BJ (cell line): ENCODE data around the gene ERBB2. TPM values are rescaled to one million over a fixed set of nuclear protein-coding genes. Genes with fewer than 3 reads are reported as not detected.
"Not testable (repeated sequence)": the region's sequence is repeated elsewhere in the genome, so short reads cannot be mapped to it uniquely, and the experiment has no call there.

Experiments used
- CTCF ChIA-PET: fragments of 350-600 bp; formaldehyde crosslinking; extraction: SDS; loops from one replicate; lab custom pipeline; 2021; ENCODE audit warnings: antibody characterized with exemption, inconsistent platforms; lab: Yijun Ruan, JAX
- POLR2A ChIA-PET: fragments of 300-600 bp; sonication (Branson Sonifier 250); formaldehyde crosslinking; extraction: SDS; loops from one replicate; lab custom pipeline; 2021; ENCODE audit warnings: antibody characterized with exemption; lab: Charles Lee
- DNase-seq: peaks from one replicate; pipeline ENCODE4 v3.0.0-alpha.2; 2011; ENCODE audit warnings: low read depth
- H3K27me3 ChIP-seq: 2 replicates; pipeline ENCODE4 v1.6.0; 2011; ENCODE audit warnings: low read length; ENCODE audit not compliant: control insufficient read depth, insufficient read depth
- H3K36me3 ChIP-seq: 2 replicates; pipeline ENCODE4 v1.5.1; 2011; ENCODE audit warnings: low read length; ENCODE audit not compliant: control insufficient read depth, insufficient read depth
- H3K4me3 ChIP-seq: 2 replicates; pipeline ENCODE4 v1.5.1; 2011; ENCODE audit warnings: low read depth, mild to moderate bottlenecking, control low read depth, low read length
- CTCF ChIP-seq: IDR thresholded peaks from 2 replicates; pipeline ENCODE4 v1.5.1; 2011; ENCODE audit warnings: low read depth, mild to moderate bottlenecking, control low read depth, inconsistent platforms, low read length, moderate library complexity; ENCODE audit not compliant: insufficient read depth
- polyA plus RNA-seq: library from polyadenylated mRNA; depleted of rRNA; stranded (reverse); fragments of >200 nt; gene quantifications from 2 replicates; pipeline ENCODE4 v1.2.3, GENCODE V29; 2011

Gene ERBB2
- polyA plus RNA-seq, 1 experiment = 35.4 TPM

- no peak for DNase-seq
- TF ChIP-seq CTCF = no peak
- CTCF ChIA-PET = interaction anchor here (0.6 to 2.6 kb wide), 4 partner anchors 9 to 693 kb away, joined by 3 to 15 read pairs (median 3); partner anchors contain the start of gene MIEN1
Observed at GRCh38 chr17:39722104-39722503, 22.2 kb downstream of the ERBB2 start.

GRCh38 chr17:39722965-39723848 is 23.3 kb downstream of the ERBB2 start:
- no peak overlapping the region for H3K4me3 ChIP-seq
- POLR2A ChIA-PET = interaction anchor here (0.6 kb wide), 1 partner anchor 1189 kb away, joined by 3 read pairs; no protein-coding TSS in a partner anchor
- no peak for DNase-seq
- CTCF ChIA-PET = interaction anchor here (0.6 to 2.6 kb wide), 2 partner anchors 8 to 173 kb away, joined by 3 to 15 read pairs; partner anchors contain the start of gene MIEN1
- no peak for TF ChIP-seq CTCF
- H3K36me3 ChIP-seq = peaks cover 26% of the 10 kb centered on the region
- no peaks in the 10 kb centered on the region for H3K27me3 ChIP-seq

More at GRCh38 chr17:39722104-39722503, 22.2 kb downstream of the ERBB2 start:
- POLR2A ChIA-PET = interaction anchor here (0.6 kb wide), 1 partner anchor 31 kb away, joined by 3 read pairs; no protein-coding TSS in a partner anchor
- Histone ChIP-seq H3K4me3 (no peak overlapping the region), H3K27me3 (no peaks in the 10 kb centered on the region), H3K36me3 (peaks cover 22% of the 10 kb centered on the region)

- no peaks in the 10 kb centered on the region for H3K27me3 ChIP-seq
- TF ChIP-seq CTCF = no peak
- ChIA-PET POLR2A (interaction anchor here (0.6 kb wide), 1 partner anchor 21 kb away, joined by 4 read pairs; no protein-coding TSS in a partner anchor), CTCF (interaction anchor here (1.4 kb wide), 1 partner anchor 103 kb away, joined by 3 read pairs; no protein-coding TSS in a partner anchor)
- no peak overlapping the region for H3K4me3 ChIP-seq
- DNase-seq = no peak
- H3K36me3 ChIP-seq = peaks cover 32% of the 10 kb centered on the region
Observed at GRCh38 chr17:39724731-39725130, 24.9 kb downstream of the ERBB2 start.

GRCh38 chr17:39725923-39726322 is 26.1 kb downstream of the ERBB2 start:
- POLR2A ChIA-PET, DNase-seq, H3K27me3 ChIP-seq, H3K4me3 ChIP-seq: not testable (repeated sequence)
- peaks cover 32% of the 10 kb centered on the region for H3K36me3 ChIP-seq
- CTCF ChIA-PET = interaction anchor here (1.5 kb wide), 1 partner anchor 11 kb away, joined by 3 read pairs; the partner anchor contains the start of gene GRB7

- ChIA-PET POLR2A (no interaction called here), CTCF (interaction anchor here (1.5 kb wide), 1 partner anchor 11 kb away, joined by 3 read pairs; the partner anchor contains the start of gene GRB7)
- no peak for DNase-seq
Observed at GRCh38 chr17:39726617-39727016, 26.8 kb downstream of the ERBB2 start.

More at GRCh38 chr17:39726617-39727016, 26.8 kb downstream of the ERBB2 start:
- no peak for TF ChIP-seq CTCF
- Histone ChIP-seq H3K36me3 (peaks cover 32% of the 10 kb centered on the region), H3K27me3 (no peaks in the 10 kb centered on the region), H3K4me3 (no peak overlapping the region)
